ENCODE measurements around the gene MEN1. TPM values are rescaled to one million over a fixed set of nuclear protein-coding genes. Genes with fewer than 3 reads are reported as not detected.

Gene MEN1
- total RNA-seq, 1 donor from 2014 or later = 12.5 TPM

GRCh38 chr11:64784813-64785581 is 25.4 kb downstream of the MEN1 start:
- no peak for DNase-seq (ENCODE audit: low read depth in 2 of 2)

- DNase-seq (ENCODE audit: low read depth in 2 of 2) = peak; percentile 100
Observed at GRCh38 chr11:64778473-64779298, 31.7 kb downstream of the MEN1 start, which contains the start of gene SF1. Gene SF1, minus strand, starts transcription at chr11:64778542. Its CDS starts 150 bp downstream, at chr11:64778392.

GRCh38 chr11:64778223-64778472 is 32.2 kb downstream of the MEN1 start:
- no peak for DNase-seq (ENCODE audit: low read depth in 2 of 2)

GRCh38 chr11:64777449-64778222 is 32.7 kb downstream of the MEN1 start:
- DNase-seq (ENCODE audit: low read depth in 2 of 2) = peak; percentile 84 to 90

- DNase-seq (ENCODE audit: low read depth in 2 of 2) = no peak
Observed at GRCh38 chr11:64776875-64777274, 33.5 kb downstream of the MEN1 start.

GRCh38 chr11:64776425-64776824 is 33.9 kb downstream of the MEN1 start:
- no peak for DNase-seq (ENCODE audit: low read depth in 2 of 2)

- no peak for DNase-seq (ENCODE audit: low read depth in 2 of 2)
Observed at GRCh38 chr11:64774144-64774543, 36.2 kb downstream of the MEN1 start.

- DNase-seq (ENCODE audit: low read depth in 2 of 2) = peak in 1 of 2 donors; percentile 61
Observed at GRCh38 chr11:64772303-64773018, 37.9 kb downstream of the MEN1 start.

GRCh38 chr11:64771861-64772260 is 38.5 kb downstream of the MEN1 start:
- DNase-seq (ENCODE audit: low read depth in 2 of 2) = no peak

- DNase-seq (ENCODE audit: low read depth in 2 of 2) = no peak
Observed at GRCh38 chr11:64770120-64770519, 40.2 kb downstream of the MEN1 start.

GRCh38 chr11:64769283-64769682 is 41.1 kb downstream of the MEN1 start:
- DNase-seq (ENCODE audit: low read depth in 2 of 2) = no peak

- no peak for DNase-seq (ENCODE audit: low read depth in 2 of 2)
Observed at GRCh38 chr11:64768300-64768694, 42.1 kb downstream of the MEN1 start.

- peak; percentile 75 to 84 for DNase-seq (ENCODE audit: low read depth in 2 of 2)
Observed at GRCh38 chr11:64767344-64768299, 42.7 kb downstream of the MEN1 start.

GRCh38 chr11:64766881-64767280 is 43.5 kb downstream of the MEN1 start:
- no peak for DNase-seq (ENCODE audit: low read depth in 2 of 2)

- DNase-seq (ENCODE audit: low read depth in 2 of 2) = no peak
Observed at GRCh38 chr11:64765851-64766665, 44.3 kb downstream of the MEN1 start.

GRCh38 chr11:64765291-64765850 is 45.0 kb downstream of the MEN1 start:
- no peak for DNase-seq (ENCODE audit: low read depth in 2 of 2)

- DNase-seq (ENCODE audit: low read depth in 2 of 2) = no peak
Observed at GRCh38 chr11:64764753-64765152, 45.6 kb downstream of the MEN1 start.

GRCh38 chr11:64764040-64764611 is 46.2 kb downstream of the MEN1 start:
- DNase-seq (ENCODE audit: low read depth in 2 of 2) = no peak

Measured in lung microvascular endothelial cell (primary cell).